SKM-1 treated with dmso at 0.1 percent for 144 hours (cell line): ENCODE results near the gene HAP1.
"Not testable (repeated sequence)": the region's sequence is repeated elsewhere in the genome, so short reads cannot be mapped to it uniquely, and the experiment has no call there.

Experiments used
- DNase-seq: peaks from one replicate; lab custom pipeline; 2025; ENCODE audit not compliant: unreplicated experiment; lab: John Stamatoyannopoulos, UW

The HAP1 gene

GRCh38 chr17:41675157-41676057, 59.0 kb downstream of the HAP1 start:
- not testable (repeated sequence) for DNase-seq
